Liver (tissue), 9 donors: Measurements from ENCODE around the gene RGR. TPM values are rescaled to one million over a fixed set of nuclear protein-coding genes. Genes with fewer than 3 reads are reported as not detected.

ENCODE experiments used
- DNase-seq: peaks from one replicate; pipeline ENCODE4 v3.0.0-alpha.2; 2017; ENCODE audit warnings: low spot score
- H3K27ac ChIP-seq, 2 donors: one replicate each; pipeline ENCODE4 v1.7.0; 2013; ENCODE audit warnings: inconsistent platforms in 2 of 2, low read length in 2 of 2, control low read depth in 1 of 2, low read depth in 1 of 2, mild to moderate bottlenecking in 1 of 2
- H3K27me3 ChIP-seq, 4 donors: one replicate each; pipeline versions ENCODE4 v1.6.1 to v1.7.0; 2013; ENCODE audit warnings: low read length in 3 of 4, inconsistent platforms in 1 of 4, mild to moderate bottlenecking in 1 of 4, moderate library complexity in 1 of 4; ENCODE audit not compliant: control insufficient read depth in 4 of 4, insufficient read depth in 4 of 4
- H3K36me3 ChIP-seq, 4 donors: one replicate each; pipeline versions ENCODE4 v1.6.1 to v1.7.0; 2013; ENCODE audit warnings: low read length in 3 of 4, mild to moderate bottlenecking in 3 of 4, low read depth in 1 of 4, moderate library complexity in 1 of 4; ENCODE audit not compliant: control insufficient read depth in 4 of 4, insufficient read depth in 3 of 4
- H3K4me1 ChIP-seq, 4 donors: one replicate each; pipeline versions ENCODE4 v1.6.1 to v1.7.0; 2013; ENCODE audit warnings: low read length in 3 of 4, mild to moderate bottlenecking in 3 of 4, moderate library complexity in 1 of 4; ENCODE audit not compliant: control insufficient read depth in 4 of 4, insufficient read depth in 4 of 4
- H3K4me3 ChIP-seq, 3 donors: one replicate each; pipeline versions ENCODE4 v1.6.1 to v1.7.0; 2013; ENCODE audit warnings: low read length in 3 of 3, control low read depth in 1 of 3, low read depth in 1 of 3, mild to moderate bottlenecking in 1 of 3
- H3K9ac ChIP-seq, 2 donors: one replicate each; pipeline ENCODE4 v1.7.0; 2013; ENCODE audit warnings: low read length in 2 of 2, mild to moderate bottlenecking in 2 of 2, moderate library complexity in 2 of 2, control low read depth in 1 of 2, low read depth in 1 of 2
- H3K9me3 ChIP-seq, 4 donors: one replicate each; pipeline versions ENCODE4 v1.6.1 to v1.7.0; 2013; ENCODE audit warnings: low read length in 3 of 4; ENCODE audit not compliant: control insufficient read depth in 4 of 4
- EGR1 ChIP-seq, 2 donors: IDR thresholded peaks; 2 replicates each; pipeline ENCODE4 v1.6.1; 2016 to 2018; ENCODE audit warnings: antibody characterized with exemption in 2 of 2, low read depth in 2 of 2
- FOXA1 ChIP-seq: IDR thresholded peaks from 2 replicates; pipeline ENCODE4 v1.6.1; 2016; ENCODE audit warnings: antibody characterized with exemption
- HNF4A ChIP-seq, 2 donors: conservative IDR thresholded peaks; 2 replicates each; pipeline ENCODE4 v1.6.1; 2016; ENCODE audit warnings: antibody characterized with exemption in 2 of 2, mild to moderate bottlenecking in 2 of 2
- HNF4G ChIP-seq: IDR thresholded peaks from 2 replicates; pipeline ENCODE4 v1.6.1; 2016; ENCODE audit warnings: antibody characterized with exemption
- MAX ChIP-seq: IDR thresholded peaks from 2 replicates; pipeline ENCODE4 v1.6.1; 2016; ENCODE audit warnings: antibody characterized with exemption
- REST ChIP-seq: IDR thresholded peaks from 2 replicates; pipeline ENCODE4 v1.6.1; 2016; ENCODE audit warnings: antibody characterized with exemption, mild to moderate bottlenecking
- ZBTB33 ChIP-seq: IDR thresholded peaks from 2 replicates; pipeline ENCODE4 v1.6.1; 2016; ENCODE audit warnings: antibody characterized with exemption
- WGBS: extraction: QIAGEN DNeasy Blood & Tissue Kit; methylation state at CpG from one replicate; pipeline ENCODE4 v1.1.7; 2013; 5-methylcytosine and 5-hydroxymethylcytosine counted together
- polyA plus RNA-seq, 2 donors: library from polyadenylated mRNA; stranded (reverse) in 1 of 2; unstranded in 1 of 2; fragments of 200-250 nt in 1 of 2; fragments of >200 nt in 1 of 2; fragmentation: Nextera tagmentation in 1 of 2; extraction: Ambion mirVana in 1 of 2; gene quantifications; one replicate each; pipeline versions ENCODE4 v1.2.1 to v1.2.3, GENCODE V29; 2013 to 2015
- total RNA-seq, 2 donors: library from RNA; depleted of rRNA; stranded (reverse); fragments of >200 nt; gene quantifications; one replicate each; pipeline ENCODE4 v1.2.3, GENCODE V29; 2014
- donor health status: healthy.
- donor health status: healthy.
- donor health status: healthy.
- donor health status: healthy.
- donor health status: healthy.

The RGR gene
- total and polyA plus RNA-seq, 4 donors, result not detected

GRCh38 chr10:84212014-84212413, 32.8 kb upstream of the RGR start:
- no peak overlapping the region for H3K27ac ChIP-seq
- H3K4me1 ChIP-seq, result no peaks in the 10 kb centered on the region
- no peak overlapping the region for H3K9ac ChIP-seq
- TF ChIP-seq FOXA1 (no peak), HNF4G (no peak), MAX (no peak), EGR1 (IDR thresholded peaks at IDR 0.05; ENCODE audit: low read depth in 2 of 2) (no peak), REST (no peak)
- WGBS, result 77% methylated on average over 5 of the region's 5 CpGs
- no peak overlapping the region for H3K4me3 ChIP-seq
- no peaks in the 10 kb centered on the region for H3K27me3 ChIP-seq
- no peak for DNase-seq
- H3K36me3 ChIP-seq, result no peaks in the 10 kb centered on the region
- no peaks in the 10 kb centered on the region for H3K9me3 ChIP-seq

GRCh38 chr10:84213076-84213475, 31.8 kb upstream of the RGR start:
- H3K9me3 ChIP-seq, result no peaks in the 10 kb centered on the region
- no peaks in the 10 kb centered on the region for H3K4me1 ChIP-seq
- no peak for DNase-seq
- WGBS, result 86% methylated on average over 11 of the region's 11 CpGs
- no peak overlapping the region for H3K4me3 ChIP-seq
- no peak for TF ChIP-seq ZBTB33
- TF ChIP-seq REST, result no peak
- TF ChIP-seq HNF4A (conservative IDR thresholded peaks at IDR 0.05), result no peak
- H3K36me3 ChIP-seq, result no peaks in the 10 kb centered on the region
- no peaks in the 10 kb centered on the region for H3K27me3 ChIP-seq
- no peak overlapping the region for H3K27ac ChIP-seq
- H3K9ac ChIP-seq, result no peak overlapping the region
